Measurements from ENCODE around the gene ATP11C.

The ATP11C gene

GRCh38 chrX:139890991-139891700 lies 41.7 kb downstream of the ATP11C start:
- H2AFZ ChIP-seq, result no peak overlapping the region
- H3K9ac ChIP-seq, result no peak overlapping the region
- TF ChIP-seq, protein P1, sequence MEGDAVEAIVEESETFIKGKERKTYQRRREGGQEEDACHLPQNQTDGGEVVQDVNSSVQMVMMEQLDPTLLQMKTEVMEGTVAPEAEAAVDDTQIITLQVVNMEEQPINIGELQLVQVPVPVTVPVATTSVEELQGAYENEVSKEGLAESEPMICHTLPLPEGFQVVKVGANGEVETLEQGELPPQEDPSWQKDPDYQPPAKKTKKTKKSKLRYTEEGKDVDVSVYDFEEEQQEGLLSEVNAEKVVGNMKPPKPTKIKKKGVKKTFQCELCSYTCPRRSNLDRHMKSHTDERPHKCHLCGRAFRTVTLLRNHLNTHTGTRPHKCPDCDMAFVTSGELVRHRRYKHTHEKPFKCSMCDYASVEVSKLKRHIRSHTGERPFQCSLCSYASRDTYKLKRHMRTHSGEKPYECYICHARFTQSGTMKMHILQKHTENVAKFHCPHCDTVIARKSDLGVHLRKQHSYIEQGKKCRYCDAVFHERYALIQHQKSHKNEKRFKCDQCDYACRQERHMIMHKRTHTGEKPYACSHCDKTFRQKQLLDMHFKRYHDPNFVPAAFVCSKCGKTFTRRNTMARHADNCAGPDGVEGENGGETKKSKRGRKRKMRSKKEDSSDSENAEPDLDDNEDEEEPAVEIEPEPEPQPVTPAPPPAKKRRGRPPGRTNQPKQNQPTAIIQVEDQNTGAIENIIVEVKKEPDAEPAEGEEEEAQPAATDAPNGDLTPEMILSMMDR (IDR thresholded peaks at IDR 0.05), result no peak
- no peaks in the 10 kb centered on the region for H3K4me1 ChIP-seq
- H3K27ac ChIP-seq, result no peak overlapping the region
- no peaks in the 10 kb centered on the region for H3K9me3 ChIP-seq (ENCODE audit: control insufficient read depth, low read length)
- H3K36me3 ChIP-seq (ENCODE audit: control insufficient read depth, insufficient read depth, low read length), result no peaks in the 10 kb centered on the region
- no peak overlapping the region for H3K4me2 ChIP-seq (ENCODE audit: low read length)
- no peaks in the 10 kb centered on the region for H3K27me3 ChIP-seq (ENCODE audit: control insufficient read depth, insufficient read depth, low read length)
- no peaks in the 10 kb centered on the region for H3K79me2 ChIP-seq
- H3K4me3 ChIP-seq (ENCODE audit: low read depth, low read length), result no peak overlapping the region

DNA sequence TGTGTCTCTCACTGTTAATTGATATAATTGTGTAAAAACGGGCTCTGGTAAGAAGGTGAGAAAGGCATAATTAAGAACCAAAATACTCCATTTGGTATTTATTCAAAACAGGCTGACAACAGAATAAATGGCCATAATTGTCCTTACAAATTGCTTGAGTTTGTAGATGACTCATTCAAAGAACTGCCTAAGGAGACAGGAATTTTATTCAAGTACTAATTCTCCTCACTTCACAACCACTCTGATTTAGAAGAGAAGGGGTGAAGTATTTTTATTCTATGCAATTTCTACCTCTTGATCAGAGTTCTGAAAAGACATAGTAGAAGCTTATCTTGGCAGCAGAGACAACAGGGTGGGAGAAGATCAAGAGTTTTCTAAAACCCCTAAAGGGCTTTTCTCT lies 43.1 kb downstream of the ATP11C start:
- Histone ChIP-seq H3K36me3 (ENCODE audit: control insufficient read depth, insufficient read depth, low read length) (no peaks in the 10 kb centered on the region), H3K4me2 (ENCODE audit: low read length) (no peak overlapping the region), H3K9ac (no peak overlapping the region), H3K27me3 (ENCODE audit: control insufficient read depth, insufficient read depth, low read length) (no peaks in the 10 kb centered on the region), H3K4me3 (ENCODE audit: low read depth, low read length) (no peak overlapping the region), H3K4me1 (no peaks in the 10 kb centered on the region), H3K27ac (no peak overlapping the region), H3K79me2 (no peaks in the 10 kb centered on the region), H2AFZ (no peak overlapping the region), H3K9me3 (ENCODE audit: control insufficient read depth, low read length) (no peaks in the 10 kb centered on the region)
- TF ChIP-seq, protein P1 (IDR thresholded peaks at IDR 0.05), result no peak

DNA sequence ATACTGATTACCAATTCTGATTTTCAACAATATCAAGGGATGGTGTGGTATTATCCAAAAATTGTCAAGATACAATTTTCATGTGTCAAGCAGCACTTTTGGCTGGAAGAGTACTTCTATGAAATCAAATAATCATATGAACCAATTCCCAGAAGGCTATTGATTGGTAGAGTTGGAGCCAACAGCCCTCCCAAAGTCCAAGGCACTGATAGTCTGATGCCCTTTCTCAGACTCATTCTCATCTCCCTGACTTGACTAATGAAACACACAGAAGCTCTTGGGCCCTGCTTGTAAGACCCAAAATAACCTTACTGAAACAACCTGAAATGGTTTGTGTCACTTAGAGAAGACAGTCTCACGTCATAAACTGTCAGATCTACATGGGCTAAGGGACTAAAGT lies 48.9 kb downstream of the ATP11C start:
- H2AFZ ChIP-seq, result no peak overlapping the region
- peaks cover 3% of the 10 kb centered on the region for H3K4me1 ChIP-seq
- TF ChIP-seq, protein P1 (IDR thresholded peaks at IDR 0.05), result no peak
- no peaks in the 10 kb centered on the region for H3K36me3 ChIP-seq (ENCODE audit: control insufficient read depth, insufficient read depth, low read length)
- H3K9ac ChIP-seq, result no peak overlapping the region
- H3K27me3 ChIP-seq (ENCODE audit: control insufficient read depth, insufficient read depth, low read length), result no peaks in the 10 kb centered on the region
- H3K79me2 ChIP-seq, result no peaks in the 10 kb centered on the region
- no peak overlapping the region for H3K4me3 ChIP-seq (ENCODE audit: low read depth, low read length)
- no peaks in the 10 kb centered on the region for H3K9me3 ChIP-seq (ENCODE audit: control insufficient read depth, low read length)
- H3K4me2 ChIP-seq (ENCODE audit: low read length), result no peak overlapping the region
- H3K27ac ChIP-seq, result no peak overlapping the region

DNA sequence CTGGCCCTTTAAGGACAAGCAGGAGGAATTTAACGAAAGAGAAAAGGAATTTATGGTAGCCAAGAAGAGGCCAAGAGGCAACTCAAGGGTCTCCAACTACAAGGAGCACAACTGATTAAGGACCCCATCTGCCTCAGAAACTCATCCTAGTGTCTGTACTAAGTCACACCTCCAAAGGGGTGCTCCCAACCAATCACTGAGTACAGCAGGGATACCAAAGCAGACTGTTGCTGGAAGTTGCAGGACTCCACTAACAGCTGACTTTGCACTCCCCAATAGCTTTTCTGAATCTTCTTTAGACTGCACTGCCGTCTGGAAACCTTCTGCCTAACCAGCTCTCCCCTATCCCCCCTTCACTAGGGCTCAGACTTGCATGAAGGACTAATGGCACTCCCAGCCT lies 50.6 kb downstream of the ATP11C start:
- H3K9ac ChIP-seq, result no peak overlapping the region
- TF ChIP-seq, protein P1 (IDR thresholded peaks at IDR 0.05), result no peak
- no peaks in the 10 kb centered on the region for H3K79me2 ChIP-seq
- no peaks in the 10 kb centered on the region for H3K27me3 ChIP-seq (ENCODE audit: control insufficient read depth, insufficient read depth, low read length)
- no peaks in the 10 kb centered on the region for H3K9me3 ChIP-seq (ENCODE audit: control insufficient read depth, low read length)
- H3K4me2 ChIP-seq (ENCODE audit: low read length), result no peak overlapping the region
- H2AFZ ChIP-seq, result no peak overlapping the region
- H3K4me1 ChIP-seq, result peaks cover 3% of the 10 kb centered on the region
- no peaks in the 10 kb centered on the region for H3K36me3 ChIP-seq (ENCODE audit: control insufficient read depth, insufficient read depth, low read length)
- H3K27ac ChIP-seq, result peak overlapping the region; percentile 61
- no peak overlapping the region for H3K4me3 ChIP-seq (ENCODE audit: low read depth, low read length)

GRCh38 chrX:139881572-139881971 lies 51.3 kb downstream of the ATP11C start:
- H3K27ac ChIP-seq, result peak overlapping the region; percentile 61
- TF ChIP-seq, protein P1 (IDR thresholded peaks at IDR 0.05), result no peak
- H3K79me2 ChIP-seq, result no peaks in the 10 kb centered on the region
- no peaks in the 10 kb centered on the region for H3K27me3 ChIP-seq (ENCODE audit: control insufficient read depth, insufficient read depth, low read length)
- no peak overlapping the region for H3K4me2 ChIP-seq (ENCODE audit: low read length)
- H3K4me1 ChIP-seq, result peaks cover 3% of the 10 kb centered on the region
- no peak overlapping the region for H3K9ac ChIP-seq
- H3K9me3 ChIP-seq (ENCODE audit: control insufficient read depth, low read length), result no peaks in the 10 kb centered on the region
- H2AFZ ChIP-seq, result no peak overlapping the region
- H3K4me3 ChIP-seq (ENCODE audit: low read depth, low read length), result no peak overlapping the region
- H3K36me3 ChIP-seq (ENCODE audit: control insufficient read depth, insufficient read depth, low read length), result no peaks in the 10 kb centered on the region
